Psoas muscle (tissue), 8 donors: ENCODE measurements around the gene IQGAP2. TPM values are rescaled to one million over a fixed set of nuclear protein-coding genes. Genes with fewer than 3 reads are reported as not detected.

Source experiments
- ATAC-seq, 4 donors: fragments of 200-7000 bp; cut with Tn5 transposase; one replicate each; pipeline ENCODE4 v1.9.1; 2020; ENCODE audit warnings: moderate library complexity in 3 of 4, mild to moderate bottlenecking in 2 of 4
- DNase-seq, 2 donors: peaks; one replicate each; pipeline ENCODE4 v3.0.0-alpha.2; 2020
- H3K27ac ChIP-seq: fragments of 200-600 bp; one replicate; pipeline ENCODE4 v1.8.0; 2022
- H3K27me3 ChIP-seq, 3 donors: fragments of 200-600 bp in 1 of 3; one replicate each; pipeline versions ENCODE4 v1.6.1 to v1.8.0; 2013 to 2022; ENCODE audit warnings: low read length in 2 of 3, mild to moderate bottlenecking in 2 of 3, moderate library complexity in 1 of 3; ENCODE audit not compliant: insufficient read depth in 3 of 3
- H3K36me3 ChIP-seq, 2 donors: fragments of 200-600 bp in 1 of 2; one replicate each; pipeline versions ENCODE4 v1.6.1 to v1.8.0; 2013 to 2022; ENCODE audit warnings: low read depth in 1 of 2, mild to moderate bottlenecking in 1 of 2, moderate library complexity in 1 of 2; ENCODE audit not compliant: insufficient read depth in 1 of 2
- H3K4me1 ChIP-seq: fragments of 200-600 bp; one replicate; pipeline ENCODE4 v1.8.0; 2022
- H3K4me3 ChIP-seq: fragments of 200-600 bp; one replicate; pipeline ENCODE4 v1.8.0; 2022; ENCODE audit warnings: mild to moderate bottlenecking
- H3K9me3 ChIP-seq: fragments of 200-600 bp; one replicate; pipeline ENCODE4 v1.8.0; 2022
- WGBS, 3 donors: extraction: QIAGEN DNeasy Blood & Tissue Kit; methylation state at CpG; one replicate each; pipeline versions ENCODE4 v1.1.6 to v1.1.7; 2013; 5-methylcytosine and 5-hydroxymethylcytosine counted together
- intact Hi-C, 2 donors: fragments of 100-400 bp; cut with DNase I; formaldehyde crosslinking; loops; one replicate each; pipeline versions ENCODE4 v1.11.0 to v1.14.2; 2022
- polyA plus RNA-seq, 3 donors: library from polyadenylated mRNA; stranded (reverse); fragments of 200-250 nt; gene quantifications; one replicate each; pipeline ENCODE4 v1.2.3, GENCODE V29; 2013
- total RNA-seq, 4 donors: library from RNA; stranded (reverse); fragmentation: NEBNext Ultra II Directional in 2 of 4; extraction: Animal tissue kit (Norgen Biotek cat#: 25700) in 2 of 4; gene quantifications; one replicate each; pipeline versions ENCODE4 v1.2.1 to v1.2.4, GENCODE V29; 2021 to 2023
- TF ChIP-seq, protein P1 (sequence below): fragments of 200-600 bp; IDR thresholded peaks from one replicate; pipeline ENCODE4 v1.8.0; 2022; ENCODE audit warnings: antibody characterized with exemption
- donor health status: healthy with polysubstance abuse.
- donor health status: DM: no; HTN: no; CAD: no; lungs with moderate emphysema.
- donor health status: Bipolar disorder and iron deficiency.
- donor health status: healthy.
- donor health status: DM: yes; HTN: yes; CAD: no.
- donor health status: DM: no; HTN: no; CAD: no.
- donor health status: DM: no; HTN: no; CAD: no.
- donor health status: DM: yes; HTN: yes; CAD: no.

The IQGAP2 gene
- total and polyA plus RNA-seq, 7 donors, result 0.52 to 4.3 (median 1.4) TPM

- no peak for ATAC-seq
- DNase-seq, result no peak
- intact Hi-C loops, result no loop called here
- Histone ChIP-seq H3K27ac (no peak overlapping the region), H3K4me3 (no peak overlapping the region), H3K4me1 (no peaks in the 10 kb centered on the region), H3K36me3 (no peaks in the 10 kb centered on the region), H3K27me3 (no peaks in the 10 kb centered on the region), H3K9me3 (no peaks in the 10 kb centered on the region)
- TF ChIP-seq, protein P1, sequence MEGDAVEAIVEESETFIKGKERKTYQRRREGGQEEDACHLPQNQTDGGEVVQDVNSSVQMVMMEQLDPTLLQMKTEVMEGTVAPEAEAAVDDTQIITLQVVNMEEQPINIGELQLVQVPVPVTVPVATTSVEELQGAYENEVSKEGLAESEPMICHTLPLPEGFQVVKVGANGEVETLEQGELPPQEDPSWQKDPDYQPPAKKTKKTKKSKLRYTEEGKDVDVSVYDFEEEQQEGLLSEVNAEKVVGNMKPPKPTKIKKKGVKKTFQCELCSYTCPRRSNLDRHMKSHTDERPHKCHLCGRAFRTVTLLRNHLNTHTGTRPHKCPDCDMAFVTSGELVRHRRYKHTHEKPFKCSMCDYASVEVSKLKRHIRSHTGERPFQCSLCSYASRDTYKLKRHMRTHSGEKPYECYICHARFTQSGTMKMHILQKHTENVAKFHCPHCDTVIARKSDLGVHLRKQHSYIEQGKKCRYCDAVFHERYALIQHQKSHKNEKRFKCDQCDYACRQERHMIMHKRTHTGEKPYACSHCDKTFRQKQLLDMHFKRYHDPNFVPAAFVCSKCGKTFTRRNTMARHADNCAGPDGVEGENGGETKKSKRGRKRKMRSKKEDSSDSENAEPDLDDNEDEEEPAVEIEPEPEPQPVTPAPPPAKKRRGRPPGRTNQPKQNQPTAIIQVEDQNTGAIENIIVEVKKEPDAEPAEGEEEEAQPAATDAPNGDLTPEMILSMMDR, result no peak
- WGBS, 3 donors, result 61 to 73% (median 67%) methylated on average over 2 of the region's 2 CpGs
These were observed 122.9 kb downstream of the IQGAP2 start for GRCh38 chr5:76525956-76526355.

DNA sequence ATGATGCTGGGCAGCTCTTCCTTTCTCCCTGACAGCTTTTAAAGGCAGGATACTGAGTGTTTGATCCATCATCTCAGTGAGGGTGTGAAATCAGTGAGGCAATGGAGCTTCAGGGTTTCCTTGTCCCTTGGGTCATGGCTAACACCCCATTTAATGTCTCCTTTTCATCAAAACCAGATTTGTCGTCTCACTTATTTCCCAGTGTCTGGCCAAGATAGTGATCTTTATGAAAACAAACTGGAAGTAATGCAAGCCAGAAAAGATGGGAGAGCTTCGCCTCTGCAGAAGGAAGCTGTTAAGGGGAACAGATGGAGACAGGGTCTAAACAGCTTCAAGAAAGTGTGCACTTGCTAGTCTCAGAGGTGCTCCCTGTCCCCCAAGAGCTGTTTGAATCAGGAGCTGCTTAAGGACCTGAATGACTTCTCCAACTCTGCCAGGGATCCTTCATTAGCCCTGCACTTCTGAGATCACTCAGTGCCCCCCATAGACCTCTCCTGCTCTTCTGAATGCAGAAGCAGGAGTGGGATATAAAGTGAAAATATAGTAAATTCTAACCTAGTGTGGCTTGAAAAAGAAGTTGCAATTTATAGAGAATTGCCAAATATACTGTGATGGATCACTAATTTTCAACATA, 124.0 kb downstream of the IQGAP2 start:
- TF ChIP-seq, protein P1, result no peak
- DNase-seq (no peak), ATAC-seq (no peak)
- WGBS, 3 donors, result 52 to 63% (median 62%) methylated on average over 2 of the region's 2 CpGs
- Histone ChIP-seq H3K36me3 (no peaks in the 10 kb centered on the region), H3K4me1 (no peaks in the 10 kb centered on the region), H3K9me3 (no peaks in the 10 kb centered on the region), H3K4me3 (no peak overlapping the region), H3K27ac (no peak overlapping the region), H3K27me3 (no peaks in the 10 kb centered on the region)
- intact Hi-C loops, result no loop called here

GRCh38 chr5:76527685-76528161, 124.6 kb downstream of the IQGAP2 start:
- H3K4me3 ChIP-seq, result no peak overlapping the region
- H3K9me3 ChIP-seq, result no peaks in the 10 kb centered on the region
- H3K27me3 ChIP-seq, result no peaks in the 10 kb centered on the region
- H3K4me1 ChIP-seq, result no peaks in the 10 kb centered on the region
- WGBS, 3 donors, result 75 to 79% (median 76%) methylated on average over 2 of the region's 2 CpGs
- no peak overlapping the region for H3K27ac ChIP-seq
- ATAC-seq (no peak), DNase-seq (no peak)
- no peaks in the 10 kb centered on the region for H3K36me3 ChIP-seq
- TF ChIP-seq, protein P1, result no peak
- intact Hi-C loops, result no loop called here

GRCh38 chr5:76528547-76529331, 125.7 kb downstream of the IQGAP2 start:
- ATAC-seq, result no peak
- intact Hi-C loops, result no loop called here

More at GRCh38 chr5:76528547-76529331, 125.7 kb downstream of the IQGAP2 start:
- WGBS, 3 donors, result 51 to 77% (median 74%) methylated on average over 2 of the region's 2 CpGs
- Histone ChIP-seq H3K4me3 (no peak overlapping the region), H3K27me3 (no peaks in the 10 kb centered on the region), H3K27ac (no peak overlapping the region), H3K36me3 (no peaks in the 10 kb centered on the region), H3K4me1 (no peaks in the 10 kb centered on the region), H3K9me3 (no peaks in the 10 kb centered on the region)
- DNase-seq, result no peak
- TF ChIP-seq, protein P1, result no peak
